ENCODE results near the gene C1QA.

C1QA gene

GRCh38 chr1:22636353-22636752, at the start of gene C1QA:
TSS of gene C1QA (plus strand) at chr1:22636628. CDS start at chr1:22637617, 989 bp downstream.
- DNase-seq (ENCODE audit: low read depth in 2 of 2) = no peak

DNA sequence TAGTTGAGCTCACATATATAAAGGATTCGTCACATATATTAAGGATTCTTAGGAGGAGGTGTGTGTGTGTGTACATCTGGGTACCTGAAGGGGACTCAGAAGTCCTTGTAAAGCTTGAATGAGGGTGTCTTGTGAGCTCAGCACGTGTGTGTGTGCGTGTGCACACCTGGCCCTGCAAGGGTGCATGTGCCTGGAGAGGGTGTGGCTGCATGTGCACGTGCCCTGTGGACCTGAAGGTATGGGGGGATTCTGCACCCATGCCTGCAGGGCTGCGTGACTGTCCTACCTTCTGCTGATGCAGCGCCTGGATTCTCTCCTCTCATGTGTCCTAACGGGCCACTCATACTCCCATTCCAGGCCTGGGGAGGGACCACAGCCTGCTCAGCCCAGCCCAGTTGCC, 49.2 kb upstream of the C1QA start:
- DNase-seq (ENCODE audit: low read depth in 2 of 2) = no peak

DNA sequence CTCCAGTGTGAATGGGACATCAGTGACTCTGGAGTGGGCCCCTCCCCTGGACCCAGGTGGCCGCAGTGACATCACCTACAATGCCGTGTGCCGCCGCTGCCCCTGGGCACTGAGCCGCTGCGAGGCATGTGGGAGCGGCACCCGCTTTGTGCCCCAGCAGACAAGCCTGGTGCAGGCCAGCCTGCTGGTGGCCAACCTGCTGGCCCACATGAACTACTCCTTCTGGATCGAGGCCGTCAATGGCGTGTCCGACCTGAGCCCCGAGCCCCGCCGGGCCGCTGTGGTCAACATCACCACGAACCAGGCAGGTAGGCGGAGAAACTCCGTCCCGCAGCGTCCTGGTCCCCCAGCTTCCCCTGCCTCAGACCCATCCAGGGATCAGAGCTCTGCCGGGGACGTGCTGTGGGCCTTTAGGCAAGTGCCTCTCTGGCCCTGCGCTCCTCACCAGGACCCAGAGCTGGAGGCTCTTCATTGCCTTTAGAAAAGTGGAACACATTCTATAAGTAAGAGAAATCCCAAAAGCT, 47.5 kb upstream of the C1QA start:
- no peak for DNase-seq (ENCODE audit: low read depth in 2 of 2)

- no peak for DNase-seq (ENCODE audit: low read depth in 2 of 2)
These were observed 44.9 kb upstream of the C1QA start for GRCh38 chr1:22591576-22591975.

DNA sequence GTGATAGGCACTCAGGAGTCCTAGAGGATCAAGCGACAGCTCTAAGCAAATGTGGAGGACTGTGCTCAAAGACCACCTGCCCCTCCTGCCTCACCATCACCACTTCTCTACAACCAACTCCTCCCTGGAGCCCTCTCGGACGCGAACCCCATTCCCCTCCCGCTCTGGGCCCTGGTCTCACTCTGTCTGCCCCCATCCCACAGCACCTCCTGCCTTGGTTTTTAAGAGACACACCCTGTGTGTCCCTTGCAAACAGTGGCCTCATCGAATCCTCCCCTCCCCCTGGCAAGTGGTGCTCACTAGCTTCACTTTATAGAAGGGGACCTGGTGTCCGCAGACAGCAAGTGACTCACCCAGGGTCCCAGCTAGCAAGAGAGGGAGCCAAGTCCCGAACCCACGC, 44.4 kb upstream of the C1QA start:
- no peak for DNase-seq (ENCODE audit: low read depth in 2 of 2)

- DNase-seq (ENCODE audit: low read depth in 2 of 2) = no peak
These were observed 43.3 kb upstream of the C1QA start for GRCh38 chr1:22592919-22593790.

- DNase-seq (ENCODE audit: low read depth in 2 of 2) = no peak
These were observed 42.0 kb upstream of the C1QA start for GRCh38 chr1:22594396-22594795.

DNA sequence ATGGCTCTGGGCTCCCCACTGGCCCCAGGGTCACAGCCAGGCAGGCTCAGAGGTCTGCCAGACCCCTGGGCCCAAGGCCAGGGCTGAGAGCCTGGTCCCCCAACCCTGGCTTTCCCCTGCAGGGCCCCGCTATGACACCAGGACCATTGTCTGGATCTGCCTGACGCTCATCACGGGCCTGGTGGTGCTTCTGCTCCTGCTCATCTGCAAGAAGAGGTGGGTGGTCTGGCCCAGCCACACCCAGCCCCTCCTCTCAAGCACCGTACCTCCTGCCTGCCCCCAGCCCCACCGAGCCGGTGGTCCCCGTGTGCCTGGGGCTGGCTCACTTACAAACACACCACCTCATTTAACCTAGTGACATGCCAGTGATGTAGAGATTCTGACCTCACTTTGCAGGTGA, 41.3 kb upstream of the C1QA start:
- DNase-seq (ENCODE audit: low read depth in 2 of 2) = no peak

DNA sequence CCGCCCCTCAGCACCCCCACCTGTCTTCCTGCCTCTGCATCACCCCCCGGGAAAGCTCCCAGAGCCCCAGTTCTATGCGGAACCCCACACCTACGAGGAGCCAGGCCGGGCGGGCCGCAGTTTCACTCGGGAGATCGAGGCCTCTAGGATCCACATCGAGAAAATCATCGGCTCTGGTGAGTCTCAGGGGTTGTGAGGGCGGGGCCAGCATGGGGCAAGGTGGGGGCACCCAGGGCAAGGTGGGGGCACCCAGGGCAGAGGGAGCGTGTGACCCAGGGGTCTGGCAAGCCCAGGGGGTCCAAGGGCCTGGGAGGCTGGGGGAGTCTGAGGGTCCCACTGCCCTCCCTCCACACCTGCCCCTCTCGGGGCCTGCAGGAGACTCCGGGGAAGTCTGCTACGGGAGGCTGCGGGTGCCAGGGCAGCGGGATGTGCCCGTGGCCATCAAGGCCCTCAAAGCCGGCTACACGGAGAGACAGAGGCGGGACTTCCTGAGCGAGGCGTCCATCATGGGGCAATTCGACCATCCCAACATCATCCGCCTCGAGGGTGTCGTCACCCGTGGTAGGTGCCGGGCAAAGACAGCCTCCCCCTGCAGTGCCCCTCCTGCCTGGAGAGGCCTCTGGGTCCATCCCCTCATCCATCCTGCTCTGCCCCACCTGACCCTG, 39.0 kb upstream of the C1QA start:
- no peak for DNase-seq (ENCODE audit: low read depth in 2 of 2)

DNA sequence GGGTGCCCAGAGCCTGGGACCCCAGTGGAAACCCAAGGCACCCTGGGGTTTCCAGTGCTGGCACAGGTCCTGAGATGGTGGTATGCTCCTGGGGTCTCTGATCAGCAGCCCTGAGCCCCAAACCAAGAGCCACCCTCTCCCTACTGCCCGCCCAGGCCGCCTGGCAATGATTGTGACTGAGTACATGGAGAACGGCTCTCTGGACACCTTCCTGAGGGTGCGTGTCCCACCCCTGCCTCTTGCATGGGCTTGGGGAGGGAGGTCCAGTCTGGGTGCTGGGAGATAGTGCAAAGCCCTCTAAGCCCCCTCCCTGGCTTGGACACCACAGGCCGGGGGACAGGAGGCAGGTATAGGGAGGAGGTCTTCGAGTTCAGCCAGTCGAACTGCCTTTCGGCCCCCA, 38.4 kb upstream of the C1QA start:
- no peak for DNase-seq (ENCODE audit: low read depth in 2 of 2)

GRCh38 chr1:22598736-22599135, 37.7 kb upstream of the C1QA start:
- no peak for DNase-seq (ENCODE audit: low read depth in 2 of 2)

DNA sequence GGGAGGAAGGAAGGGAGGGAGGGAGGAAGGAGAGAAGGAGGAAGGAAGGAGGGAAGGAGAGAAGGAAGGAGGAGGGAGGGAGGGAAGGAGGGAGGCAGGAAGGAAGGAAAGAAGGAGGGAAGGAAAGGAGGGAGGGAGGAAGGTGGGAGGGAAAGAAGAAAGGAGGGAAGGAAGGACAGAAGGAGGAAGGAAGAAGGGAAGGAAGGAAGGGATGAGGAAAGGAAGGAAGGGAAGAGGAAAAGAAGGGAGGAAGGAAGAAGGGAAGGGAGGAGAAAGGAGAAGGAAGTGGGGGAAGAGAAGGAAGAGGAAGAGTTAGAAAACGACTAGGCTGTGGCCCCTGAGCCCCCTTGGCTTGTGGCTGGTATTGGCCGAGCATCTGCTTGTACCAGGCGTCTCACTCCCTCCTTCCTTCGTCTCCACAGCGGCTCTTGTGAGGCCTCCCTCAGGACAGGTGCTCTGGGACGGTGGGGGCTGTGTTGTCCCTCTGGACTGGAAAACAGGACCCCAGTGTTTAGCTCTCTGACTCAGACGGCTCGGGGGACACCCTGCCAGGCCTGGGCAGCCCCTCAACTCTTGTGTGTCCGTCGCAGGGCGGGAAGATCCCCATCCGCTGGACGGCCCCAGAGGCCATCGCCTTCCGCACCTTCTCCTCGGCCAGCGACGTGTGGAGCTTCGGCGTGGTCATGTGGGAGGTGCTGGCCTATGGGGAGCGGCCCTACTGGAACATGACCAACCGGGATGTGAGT, 36.2 kb upstream of the C1QA start:
- no peak for DNase-seq (ENCODE audit: low read depth in 2 of 2)

- DNase-seq (ENCODE audit: low read depth in 2 of 2) = no peak
These were observed 35.4 kb upstream of the C1QA start for GRCh38 chr1:22600817-22601605.

DNA sequence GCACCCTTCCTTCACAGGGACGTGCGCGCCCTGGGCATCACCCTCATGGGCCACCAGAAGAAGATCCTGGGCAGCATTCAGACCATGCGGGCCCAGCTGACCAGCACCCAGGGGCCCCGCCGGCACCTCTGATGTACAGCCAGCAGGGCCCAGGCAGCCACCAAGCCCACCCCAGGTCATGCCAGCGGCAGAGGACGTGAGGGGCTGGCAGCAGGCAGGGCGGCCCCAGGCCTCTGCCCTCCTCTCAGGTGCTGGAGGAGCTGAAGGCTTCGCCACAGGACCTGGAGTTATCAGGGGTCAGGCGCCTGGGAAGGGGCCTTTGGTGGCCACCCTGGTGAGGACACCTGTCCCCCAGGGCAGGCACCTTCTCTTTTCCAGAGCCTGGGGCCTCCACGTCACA, 34.8 kb upstream of the C1QA start:
- DNase-seq (ENCODE audit: low read depth in 2 of 2) = no peak

DNA sequence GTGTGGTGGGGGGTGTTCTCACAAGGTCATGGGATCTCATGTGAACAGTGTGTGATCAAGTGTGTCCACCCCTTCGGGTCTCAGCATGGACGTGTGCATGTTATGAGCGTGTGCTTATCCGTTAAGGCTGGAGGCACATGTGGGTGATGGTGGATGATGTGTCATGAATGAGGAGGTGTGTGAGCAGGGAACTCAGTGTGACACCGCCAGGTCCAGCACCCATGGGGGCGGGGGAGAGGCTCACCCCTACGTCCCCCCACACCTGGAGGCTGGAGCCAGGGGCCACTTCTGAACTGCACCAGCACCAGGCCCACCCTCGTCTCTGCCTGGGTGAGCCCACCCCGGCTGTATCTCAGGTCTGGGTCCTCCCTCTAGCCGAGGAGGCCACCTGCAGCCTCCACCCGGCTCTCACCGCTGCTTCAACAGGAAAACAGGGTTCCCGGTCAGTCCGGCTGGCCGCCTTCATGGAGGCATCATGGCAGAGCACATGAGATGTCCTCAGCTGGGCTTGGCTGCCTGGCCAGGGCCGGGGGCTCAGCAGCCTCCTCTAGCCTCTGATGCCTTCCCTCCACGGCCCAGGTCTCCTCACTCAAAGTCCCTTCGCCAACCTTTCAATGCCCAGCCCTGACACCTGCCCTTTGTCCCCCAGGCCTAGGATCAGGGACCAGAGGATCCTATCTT, 34.2 kb upstream of the C1QA start:
- no peak for DNase-seq (ENCODE audit: low read depth in 2 of 2)

GRCh38 chr1:22606161-22606560, 30.3 kb upstream of the C1QA start:
- DNase-seq (ENCODE audit: low read depth in 2 of 2) = no peak

DNA sequence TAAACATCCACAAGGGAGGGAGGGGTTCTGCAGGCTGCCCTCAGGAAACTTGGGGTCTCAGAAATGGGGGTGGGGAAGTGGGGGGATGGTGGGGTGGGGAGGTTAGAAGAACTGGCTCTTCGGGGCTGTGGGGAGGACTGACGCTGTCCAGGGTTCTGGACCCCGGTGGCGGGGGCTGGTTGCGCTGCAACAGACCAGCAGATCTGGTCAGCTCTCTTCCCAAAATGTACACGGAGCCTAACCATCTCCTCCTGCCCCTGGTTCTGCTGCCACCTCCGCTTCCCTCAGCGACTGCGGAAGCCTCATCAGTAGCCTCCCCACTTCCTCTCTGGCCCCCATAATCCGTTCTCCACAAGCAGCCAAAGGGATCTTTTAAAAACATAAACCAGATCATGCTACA, 29.3 kb upstream of the C1QA start:
- DNase-seq (ENCODE audit: low read depth in 2 of 2) = no peak

DNA sequence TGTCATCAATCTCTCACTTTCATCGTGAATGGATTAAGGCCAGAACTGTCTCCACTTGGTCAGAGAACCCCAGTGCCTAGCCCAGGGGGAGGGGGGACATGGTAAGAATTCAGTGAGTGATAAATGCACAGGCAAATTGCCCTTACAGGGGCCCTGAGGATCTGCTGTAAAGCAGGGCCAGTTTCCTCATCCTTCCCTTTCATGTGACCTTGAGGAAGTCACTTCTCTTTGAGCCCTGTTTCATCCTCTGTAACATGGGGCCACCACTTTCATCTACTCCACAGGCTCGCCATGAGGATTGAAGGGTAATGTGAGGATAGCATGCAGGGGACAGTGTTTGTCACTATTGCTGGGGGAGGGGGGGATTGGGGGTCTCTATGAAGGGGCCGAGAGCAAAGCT, 28.1 kb upstream of the C1QA start:
- no peak for DNase-seq (ENCODE audit: low read depth in 2 of 2)

DNA sequence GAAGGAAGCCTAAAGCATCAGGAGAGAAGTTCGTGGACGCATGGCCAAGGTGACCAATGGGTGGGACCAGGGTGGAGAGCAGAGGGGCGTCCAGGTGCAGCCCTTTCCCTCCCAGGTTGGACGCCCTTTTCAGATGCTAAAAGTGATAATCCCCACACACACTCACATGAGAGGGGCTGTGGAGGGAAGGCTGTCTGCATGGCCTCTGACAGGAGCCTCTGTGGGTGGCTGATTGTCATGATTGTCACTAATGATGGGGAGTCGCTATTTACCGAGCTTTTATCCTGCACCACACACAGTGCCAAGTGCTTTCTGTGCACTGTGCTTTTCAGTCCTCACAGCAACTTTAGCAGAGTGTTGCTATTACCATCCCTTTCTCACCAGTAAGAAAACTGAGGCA, 27.1 kb upstream of the C1QA start:
- no peak for DNase-seq (ENCODE audit: low read depth in 2 of 2)

DNA sequence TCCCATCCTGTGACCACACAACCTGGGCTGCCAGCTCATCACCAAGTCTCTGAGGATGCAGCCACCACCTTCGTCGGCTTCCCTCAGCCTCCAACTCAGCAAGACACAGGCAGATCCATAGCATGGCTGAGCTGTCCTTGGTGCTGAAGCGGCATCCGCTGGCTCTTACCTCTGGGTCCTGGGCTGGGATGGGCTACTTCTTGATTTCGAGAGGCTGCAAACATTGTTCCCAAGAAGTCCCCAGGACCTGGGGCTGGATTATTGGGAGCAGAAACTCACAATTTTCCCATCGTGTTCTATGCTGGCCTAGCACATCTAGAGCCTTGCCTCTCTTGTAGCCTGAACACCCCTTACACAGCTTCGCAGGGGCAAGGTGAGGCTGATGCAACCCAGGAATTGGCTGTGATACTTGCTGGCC, 24.9 kb upstream of the C1QA start:
- no peak for DNase-seq (ENCODE audit: low read depth in 2 of 2)

Measured in activated CD8-positive, alpha-beta memory T cell treated with anti-CD3 and anti-CD28 coated beads for 4 hours (primary cell).